NCI-H345 treated with DMSO at 0.1 percent for 48 hours (cell line): ENCODE results near the gene KRTAP5-2.
"Not testable (repeated sequence)": the region's sequence is repeated elsewhere in the genome, so short reads cannot be mapped to it uniquely, and the experiment has no call there.

Experiments used
- DNase-seq: peaks from one replicate; lab custom pipeline; 2025; ENCODE audit not compliant: unreplicated experiment; lab: John Stamatoyannopoulos, UW

The KRTAP5-2 gene

GRCh38 chr11:1597994-1598380 is at the start of gene KRTAP5-2:
TSS of gene KRTAP5-2 (minus strand) at chr11:1598294. CDS start at chr11:1598250, 44 bp downstream.
- DNase-seq, result no peak

GRCh38 chr11:1646540-1646939 is 48.4 kb upstream of the KRTAP5-2 start:
- DNase-seq, result not testable (repeated sequence)

- no peak for DNase-seq
Measured at GRCh38 chr11:1645357-1645821, 47.3 kb upstream of the KRTAP5-2 start.

GRCh38 chr11:1644601-1645356 is 46.7 kb upstream of the KRTAP5-2 start:
- DNase-seq, result no peak

- no peak for DNase-seq
Measured at GRCh38 chr11:1643146-1643690, 45.1 kb upstream of the KRTAP5-2 start.

GRCh38 chr11:1642288-1643145 is 44.4 kb upstream of the KRTAP5-2 start:
- DNase-seq, result no peak

GRCh38 chr11:1641096-1641495 is 43.0 kb upstream of the KRTAP5-2 start:
- no peak for DNase-seq

- DNase-seq, result peak; percentile 56
Measured at GRCh38 chr11:1640076-1640946, 42.2 kb upstream of the KRTAP5-2 start.

- no peak for DNase-seq
Measured at GRCh38 chr11:1639666-1640065, 41.6 kb upstream of the KRTAP5-2 start.

- peak; percentile 77 for DNase-seq
Measured at GRCh38 chr11:1639102-1639620, 41.1 kb upstream of the KRTAP5-2 start.

GRCh38 chr11:1638344-1638743 is 40.2 kb upstream of the KRTAP5-2 start:
- DNase-seq, result peak; percentile 11

GRCh38 chr11:1637628-1638027 is 39.5 kb upstream of the KRTAP5-2 start:
- DNase-seq, result no peak

- no peak for DNase-seq
Measured at GRCh38 chr11:1636291-1636950, 38.3 kb upstream of the KRTAP5-2 start.

GRCh38 chr11:1633864-1634263 is 35.8 kb upstream of the KRTAP5-2 start:
- DNase-seq, result no peak

GRCh38 chr11:1632053-1632714 is 34.1 kb upstream of the KRTAP5-2 start:
- no peak for DNase-seq

GRCh38 chr11:1631066-1631568 is 33.0 kb upstream of the KRTAP5-2 start:
- no peak for DNase-seq

GRCh38 chr11:1630271-1630670 is 32.2 kb upstream of the KRTAP5-2 start:
- DNase-seq, result no peak

GRCh38 chr11:1629326-1630185 is 31.5 kb upstream of the KRTAP5-2 start, which contains the start of gene KRTAP5-5:
TSS of gene KRTAP5-5 (plus strand) at chr11:1629775. CDS start at chr11:1629841, 66 bp downstream.
- no peak for DNase-seq
